H1 (cell line): ENCODE data around the gene IQCF5. TPM values are rescaled to one million over a fixed set of nuclear protein-coding genes. Genes with fewer than 3 reads are reported as not detected.

Source experiments
- CTCF ChIA-PET: fragments of 300-600 bp; sonication (Branson Sonifier 250); formaldehyde crosslinking; loops from one replicate; lab custom pipeline; 2021; ENCODE audit not compliant: partially characterized antibody; lab: Charles Lee
- POLR2A ChIA-PET: fragments of 300-600 bp; sonication (Branson Sonifier 250); formaldehyde crosslinking; loops from one replicate; lab custom pipeline; 2021; ENCODE audit warnings: inconsistent platforms; ENCODE audit not compliant: partially characterized antibody; lab: Charles Lee
- DNase-seq, 2 experiments: peaks; one replicate each; pipeline versions ENCODE4 v3.0.0 to v3.0.0-alpha.2; 2010 to 2022; ENCODE audit warnings: low spot score in 2 of 2, low read depth in 1 of 2, mixed read lengths in 1 of 2
- FAIRE-seq: peaks from 2 replicates; lab custom pipeline; 2011; peaks lifted over from hg19 to GRCh38; lab: Jason Lieb, UNC
- H2AFZ ChIP-seq: 2 replicates; pipeline ENCODE4 v1.8.1; 2012; ENCODE audit warnings: low read length, inconsistent platforms
- H2AK5ac ChIP-seq: 2 replicates; pipeline ENCODE4 v1.6.1; 2013; ENCODE audit warnings: low read depth, low read length
- H2BK120ac ChIP-seq: replicated peaks from 2 replicates; pipeline ENCODE3; 2013; ENCODE audit warnings: low read depth, low read length, inconsistent platforms
- H2BK12ac ChIP-seq: 2 replicates; pipeline ENCODE4 v1.6.1; 2013; ENCODE audit warnings: low read depth, low read length
- H2BK15ac ChIP-seq: 2 replicates; pipeline ENCODE4 v1.6.1; 2013; ENCODE audit warnings: low read length
- H2BK20ac ChIP-seq: 2 replicates; pipeline ENCODE4 v1.6.1; 2013; ENCODE audit warnings: low read length
- H2BK5ac ChIP-seq: 2 replicates; pipeline ENCODE4 v1.6.1; 2013; ENCODE audit warnings: low read depth, low read length
- H3K14ac ChIP-seq: 2 replicates; pipeline ENCODE4 v1.6.1; 2013; ENCODE audit warnings: inconsistent platforms; ENCODE audit not compliant: insufficient read length
- H3K18ac ChIP-seq: 2 replicates; pipeline ENCODE4 v1.6.1; 2013; ENCODE audit warnings: low read length; ENCODE audit errors: extremely low read depth
- H3K23ac ChIP-seq: 2 replicates; pipeline ENCODE4 v1.6.1; 2013; ENCODE audit warnings: inconsistent platforms; ENCODE audit not compliant: insufficient read length
- H3K23me2 ChIP-seq: 2 replicates; pipeline ENCODE4 v1.6.1; 2013; ENCODE audit warnings: low read depth, low read length
- H3K27ac ChIP-seq: 2 replicates; pipeline ENCODE4 v1.6.1; 2011; ENCODE audit warnings: low read depth, low read length, inconsistent platforms
- H3K27me3 ChIP-seq, 4 experiments: replicated peaks in 1 of 4; 1 replicate in 1 of 4; 2 replicates in 3 of 4; pipeline versions ENCODE4 v1.6.1 to v1.8.1; 2011 to 2013; ENCODE audit warnings: low read length in 3 of 4, mild to moderate bottlenecking in 3 of 4, inconsistent platforms in 2 of 4, mixed read lengths in 2 of 4, moderate library complexity in 1 of 4; ENCODE audit not compliant: control insufficient read depth in 3 of 4, insufficient read depth in 3 of 4; ENCODE audit errors: extremely low read depth in 1 of 4
- H3K36me3 ChIP-seq, 4 experiments: 2 replicates each; pipeline versions ENCODE4 v1.6.1 to v1.8.1; 2011 to 2013; ENCODE audit warnings: mild to moderate bottlenecking in 4 of 4, low read length in 3 of 4, moderate library complexity in 2 of 4, control low read depth in 1 of 4, inconsistent platforms in 1 of 4; ENCODE audit not compliant: insufficient read depth in 4 of 4, control insufficient read depth in 2 of 4
- H3K4ac ChIP-seq: replicated peaks from 2 replicates; pipeline ENCODE3; 2013; ENCODE audit warnings: low read length, low read depth, mixed read lengths, inconsistent platforms; ENCODE audit not compliant: insufficient read length
- H3K4me1 ChIP-seq, 4 experiments: replicated peaks in 1 of 4; 1 replicate in 1 of 4; 2 replicates in 3 of 4; pipeline versions ENCODE4 v1.6.1 to v1.8.1; 2011 to 2013; ENCODE audit warnings: low read length in 3 of 4, inconsistent platforms in 2 of 4, mixed read lengths in 1 of 4; ENCODE audit not compliant: insufficient read depth in 4 of 4, control insufficient read depth in 3 of 4
- H3K4me2 ChIP-seq, 2 experiments: 2 replicates each; pipeline versions ENCODE4 v1.6.1 to v1.8.1; 2011 to 2013; ENCODE audit warnings: low read depth in 2 of 2, low read length in 2 of 2, control low read depth in 1 of 2, inconsistent platforms in 1 of 2, mild to moderate bottlenecking in 1 of 2; ENCODE audit not compliant: insufficient read depth in 1 of 2
- H3K4me3 ChIP-seq, 4 experiments: fragments of 200-600, 300-600 bp in 1 of 4; sonication (generic), shearing (Covaris generic), sonication (Bioruptor Twin) in 1 of 4; 2 replicates each; pipeline versions ENCODE4 v1.5.1 to v1.8.1; 2011 to 2016; ENCODE audit warnings: low read length in 4 of 4, low read depth in 3 of 4, control low read depth in 2 of 4, inconsistent platforms in 2 of 4, mild to moderate bottlenecking in 2 of 4, mixed read lengths in 1 of 4, moderate library complexity in 1 of 4; ENCODE audit not compliant: insufficient read depth in 2 of 4; ENCODE audit errors: extremely low read depth in 1 of 4
- H3K56ac ChIP-seq: replicated peaks from 2 replicates; pipeline ENCODE3; 2013; ENCODE audit warnings: low read depth, mild to moderate bottlenecking, mixed read lengths, low read length, inconsistent platforms; ENCODE audit not compliant: insufficient read length
- H3K79me1 ChIP-seq: 2 replicates; pipeline ENCODE4 v1.6.1; 2013; ENCODE audit warnings: low read depth, low read length, control low read depth
- H3K79me2 ChIP-seq, 2 experiments: 2 replicates each; pipeline versions ENCODE4 v1.6.1 to v1.8.1; 2012 to 2013; ENCODE audit warnings: low read length in 2 of 2, mild to moderate bottlenecking in 2 of 2, inconsistent platforms in 1 of 2; ENCODE audit not compliant: insufficient read depth in 2 of 2, control insufficient read depth in 1 of 2
- H3K9ac ChIP-seq, 4 experiments: replicated peaks in 1 of 4; 1 replicate in 1 of 4; 2 replicates in 3 of 4; pipeline versions ENCODE4 v1.6.1 to v1.8.1; 2011 to 2013; ENCODE audit warnings: low read depth in 3 of 4, low read length in 3 of 4, control low read depth in 2 of 4, mild to moderate bottlenecking in 2 of 4, moderate library complexity in 2 of 4, inconsistent platforms in 1 of 4; ENCODE audit errors: extremely low read depth in 1 of 4
- H3K9me3 ChIP-seq, 2 experiments: 2 replicates each; pipeline versions ENCODE4 v1.6.1 to v1.8.1; 2012 to 2013; ENCODE audit warnings: mild to moderate bottlenecking in 2 of 2, moderate library complexity in 2 of 2, control low read depth in 1 of 2, inconsistent platforms in 1 of 2, low read depth in 1 of 2, low read length in 1 of 2, mixed read lengths in 1 of 2; ENCODE audit not compliant: insufficient read depth in 2 of 2
- H4K20me1 ChIP-seq, 2 experiments: replicated peaks in 1 of 2; 2 replicates each; pipeline versions ENCODE3 to v1.8.1; 2011 to 2013; ENCODE audit warnings: inconsistent platforms in 2 of 2, low read length in 2 of 2, mild to moderate bottlenecking in 1 of 2; ENCODE audit not compliant: insufficient read depth in 2 of 2, control insufficient read depth in 1 of 2
- H4K5ac ChIP-seq: 2 replicates; pipeline ENCODE4 v1.6.1; 2013; ENCODE audit warnings: low read length, low read depth, mixed read lengths, inconsistent platforms; ENCODE audit not compliant: insufficient read length
- H4K8ac ChIP-seq: 2 replicates; pipeline ENCODE4 v1.8.0; 2013; ENCODE audit warnings: mild to moderate bottlenecking, moderate library complexity, low read length, inconsistent platforms; ENCODE audit not compliant: insufficient read depth; ENCODE audit errors: extremely low read depth
- H4K91ac ChIP-seq: replicated peaks from 2 replicates; pipeline ENCODE3; 2013; ENCODE audit warnings: low read length, mixed read lengths, inconsistent platforms; ENCODE audit not compliant: insufficient read length
- BCL11A ChIP-seq, 2 experiments: IDR thresholded peaks; one replicate each; pipeline ENCODE4 v1.6.1; 2011; ENCODE audit warnings: low read depth in 2 of 2, low read length in 2 of 2, mild to moderate bottlenecking in 2 of 2
- CBX8 ChIP-seq: fragments of 300-800, 300-1000 bp; sonication (generic); IDR thresholded peaks from 2 replicates; pipeline ENCODE4 v1.7.1; 2016; ENCODE audit warnings: low read depth, low read length, borderline replicate concordance
- CEBPB ChIP-seq: IDR thresholded peaks from 2 replicates; pipeline ENCODE4 v1.6.1; 2012; ENCODE audit warnings: low read depth, low read length
- CHD1 ChIP-seq: IDR thresholded peaks from 2 replicates; pipeline ENCODE4 v1.6.1; 2012; ENCODE audit warnings: low read depth, low read length, improper control_type of control experiment
- EP300 ChIP-seq, 2 experiments: IDR thresholded peaks; 1 replicate in 1 of 2; 2 replicates in 1 of 2; pipeline ENCODE4 v1.6.1; 2011 to 2012; ENCODE audit warnings: low read depth in 2 of 2, low read length in 2 of 2, mild to moderate bottlenecking in 2 of 2, borderline replicate concordance in 1 of 2, inconsistent platforms in 1 of 2, moderate library complexity in 1 of 2
- GABPA ChIP-seq: IDR thresholded peaks from 2 replicates; pipeline ENCODE4 v1.6.1; 2011; ENCODE audit warnings: mild to moderate bottlenecking, low read length, moderate library complexity, borderline replicate concordance; ENCODE audit not compliant: insufficient read depth
- KDM1A ChIP-seq: fragments of 200-600, 300-600 bp; sonication (generic); IDR thresholded peaks from 2 replicates; pipeline ENCODE4 v1.7.1; 2016; ENCODE audit warnings: mild to moderate bottlenecking, low read length, borderline replicate concordance
- KDM4A ChIP-seq: IDR thresholded peaks from one replicate; pipeline ENCODE4 v1.7.1; 2012; ENCODE audit warnings: low read depth, mild to moderate bottlenecking, moderate library complexity, low read length, inconsistent platforms; ENCODE audit not compliant: severe bottlenecking
- POLR2A ChIP-seq, 2 experiments: IDR thresholded peaks; 1 replicate in 1 of 2; 2 replicates in 1 of 2; pipeline ENCODE4 v1.6.1; 2011; ENCODE audit warnings: low read depth in 2 of 2, low read length in 2 of 2, mild to moderate bottlenecking in 2 of 2; ENCODE audit errors: control extremely low read depth in 1 of 2
- SP4 ChIP-seq: IDR thresholded peaks from 2 replicates; pipeline ENCODE4 v1.6.1; 2012; ENCODE audit warnings: low read length, inconsistent platforms
- TCF12 ChIP-seq: IDR thresholded peaks from 2 replicates; pipeline ENCODE4 v1.6.1; 2011; ENCODE audit warnings: low read depth, mild to moderate bottlenecking, low read length
- YY1 ChIP-seq: IDR thresholded peaks from 2 replicates; pipeline ENCODE4 v1.6.1; 2011; ENCODE audit warnings: low read depth, mild to moderate bottlenecking, low read length
- ZNF274 ChIP-seq: IDR thresholded peaks from 2 replicates; pipeline ENCODE4 v1.7.0; 2012; ENCODE audit warnings: low read length, borderline replicate concordance; ENCODE audit errors: extremely low read depth
- polyA plus RNA-seq, 7 experiments: library from polyadenylated mRNA; depleted of rRNA in 3 of 7; stranded (reverse) in 5 of 7; unstranded in 2 of 7; fragments of >200 nt in 5 of 7; fragments of 200-250 nt in 2 of 7; gene quantifications; 1 replicate in 5 of 7; 2 replicates in 1 of 7; 4 replicates in 1 of 7; pipeline versions ENCODE4 v1.2.1 to v1.2.3, GENCODE V29; 2011 to 2013; ENCODE audit warnings: missing spikeins in 2 of 7, mixed read lengths in 2 of 7
- total RNA-seq: library from RNA; stranded (reverse); fragmentation: NEBNext Ultra II Directional; extraction: Animal tissue kit (Norgen Biotek cat#: 25700); gene quantifications from 2 replicates; pipeline ENCODE4 v1.2.1, GENCODE V29; 2021

The IQCF5 gene
- total and polyA plus RNA-seq, 2 of the 8 experiments (the other 6 are each of a cell fraction or from before 2014, with no cell fraction given): not detected

GRCh38 chr3:51886447-51886846 lies 11.0 kb upstream of the IQCF5 start:
- Histone ChIP-seq H3K27ac (no peak overlapping the region), H3K14ac (no peak overlapping the region), H2BK12ac (no peak overlapping the region), H3K79me2 (no peaks in the 10 kb centered on the region), H2BK15ac (no peak overlapping the region), H4K5ac (no peak overlapping the region), H3K4me3 (no peak overlapping the region), H3K9me3 (peaks cover 0 to 2% of the 10 kb centered on the region in 2 experiments; a peak in 1 of 4 replicates), H3K79me1 (no peaks in the 10 kb centered on the region), H3K23ac (no peak overlapping the region), H3K23me2 (no peaks in the 10 kb centered on the region), H3K4me2 (no peak overlapping the region), H3K9ac (no peak overlapping the region), H4K20me1 (no peaks in the 10 kb centered on the region), H3K4me1 (no peaks in the 10 kb centered on the region), H2BK5ac (no peak overlapping the region), H2AK5ac (no peak overlapping the region), H3K4ac (no peak overlapping the region), H3K56ac (no peak overlapping the region), H4K8ac (no peak overlapping the region), H2BK120ac (no peak overlapping the region), H3K18ac (no peak overlapping the region), H2AFZ (no peak overlapping the region), H2BK20ac (no peak overlapping the region), H3K27me3 (no peaks in the 10 kb centered on the region; a peak in 1 of 7 replicates), H3K36me3 (no peaks in the 10 kb centered on the region), H4K91ac (no peak overlapping the region)
- ChIA-PET POLR2A (no interaction called here), CTCF (interaction anchor here (1.4 kb wide), 1 partner anchor 167 kb away, joined by 4 read pairs; no protein-coding TSS in a partner anchor)
- DNase-seq (no peak), FAIRE-seq (no peak)
- TF ChIP-seq KDM1A (no peak), YY1 (no peak), CEBPB (no peak), ZNF274 (no peak), EP300 (IDR thresholded peaks at IDR 0.05; ENCODE audit: borderline replicate concordance in 1 of 2, low read depth in 2 of 2, low read length in 2 of 2) (no peak), CBX8 (no peak), TCF12 (no peak), SP4 (no peak), CHD1 (no peak), KDM4A (no peak), GABPA (no peak), POLR2A (IDR thresholded peaks at IDR 0.05; ENCODE audit: control extremely low read depth in 1 of 2, low read depth in 2 of 2, low read length in 2 of 2) (no peak), BCL11A (IDR thresholded peaks at IDR 0.05; ENCODE audit: low read depth in 2 of 2, low read length in 2 of 2) (no peak)
